Ishikawa (cell line): ENCODE data around the gene MIAT.

Source experiments
- CEBPB ChIP-seq: IDR thresholded peaks from 2 replicates; pipeline ENCODE4 v1.6.1; 2012
- CREB1 ChIP-seq: IDR thresholded peaks from 2 replicates; pipeline ENCODE4 v1.6.1; 2012; ENCODE audit warnings: low read depth
- EGR1 ChIP-seq: IDR thresholded peaks from 2 replicates; pipeline ENCODE4 v1.6.1; 2012
- EP300 ChIP-seq: IDR thresholded peaks from 2 replicates; pipeline ENCODE4 v1.6.1; 2012; ENCODE audit warnings: borderline replicate concordance
- FOXM1 ChIP-seq: IDR thresholded peaks from 2 replicates; pipeline ENCODE4 v1.6.1; 2012; ENCODE audit warnings: low read depth, borderline replicate concordance
- RAD21 ChIP-seq: IDR thresholded peaks from 2 replicates; pipeline ENCODE4 v1.6.1; 2012; ENCODE audit warnings: low read depth
- TAF1 ChIP-seq: IDR thresholded peaks from 2 replicates; pipeline ENCODE4 v1.6.1; 2012; ENCODE audit warnings: low read depth, mild to moderate bottlenecking
- TCF12 ChIP-seq: IDR thresholded peaks from 2 replicates; pipeline ENCODE4 v1.6.1; 2012; ENCODE audit warnings: low read depth
- YY1 ChIP-seq: IDR thresholded peaks from 2 replicates; pipeline ENCODE4 v1.6.1; 2012; ENCODE audit warnings: low read depth
- ZBTB7A ChIP-seq: IDR thresholded peaks from 2 replicates; pipeline ENCODE4 v1.6.1; 2012; ENCODE audit warnings: low read depth
- TF ChIP-seq, protein P1 (sequence below): IDR thresholded peaks from 2 replicates; pipeline ENCODE4 v1.6.1; 2012
- TF ChIP-seq, protein P2 (sequence below): IDR thresholded peaks from 2 replicates; pipeline ENCODE4 v1.6.1; 2012; ENCODE audit warnings: low read depth, mild to moderate bottlenecking
- TF ChIP-seq, protein P3 (sequence below): IDR thresholded peaks from 2 replicates; pipeline ENCODE4 v1.6.1; 2012

DNA sequence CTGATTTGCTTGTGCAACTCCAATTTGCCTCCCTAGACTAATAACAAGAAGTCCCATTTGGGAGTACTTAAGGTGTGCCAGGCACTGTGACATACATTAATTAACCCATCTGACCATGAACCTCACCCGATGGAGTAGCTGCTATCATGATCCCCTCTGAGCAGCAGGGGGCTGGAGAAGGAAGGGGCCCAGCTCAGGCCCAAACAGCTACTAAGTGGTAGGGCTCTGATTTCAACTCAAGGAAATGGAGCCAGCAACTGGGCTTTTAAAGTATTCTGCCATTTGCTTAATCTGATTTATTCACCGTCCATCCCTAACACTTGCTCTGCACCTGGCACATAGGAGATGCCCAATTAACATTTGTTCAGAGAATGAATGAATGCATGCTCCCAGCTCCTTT lies 40.7 kb upstream of the MIAT start:
- TF ChIP-seq CEBPB (no peak), RAD21 (no peak), TAF1 (no peak), ZBTB7A (no peak), EP300 (no peak), TCF12 (no peak), YY1 (no peak), EGR1 (no peak), CREB1 (no peak), FOXM1 (no peak)
- TF ChIP-seq, protein P1, sequence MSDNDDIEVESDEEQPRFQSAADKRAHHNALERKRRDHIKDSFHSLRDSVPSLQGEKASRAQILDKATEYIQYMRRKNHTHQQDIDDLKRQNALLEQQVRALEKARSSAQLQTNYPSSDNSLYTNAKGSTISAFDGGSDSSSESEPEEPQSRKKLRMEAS = no peak
- TF ChIP-seq, protein P2, sequence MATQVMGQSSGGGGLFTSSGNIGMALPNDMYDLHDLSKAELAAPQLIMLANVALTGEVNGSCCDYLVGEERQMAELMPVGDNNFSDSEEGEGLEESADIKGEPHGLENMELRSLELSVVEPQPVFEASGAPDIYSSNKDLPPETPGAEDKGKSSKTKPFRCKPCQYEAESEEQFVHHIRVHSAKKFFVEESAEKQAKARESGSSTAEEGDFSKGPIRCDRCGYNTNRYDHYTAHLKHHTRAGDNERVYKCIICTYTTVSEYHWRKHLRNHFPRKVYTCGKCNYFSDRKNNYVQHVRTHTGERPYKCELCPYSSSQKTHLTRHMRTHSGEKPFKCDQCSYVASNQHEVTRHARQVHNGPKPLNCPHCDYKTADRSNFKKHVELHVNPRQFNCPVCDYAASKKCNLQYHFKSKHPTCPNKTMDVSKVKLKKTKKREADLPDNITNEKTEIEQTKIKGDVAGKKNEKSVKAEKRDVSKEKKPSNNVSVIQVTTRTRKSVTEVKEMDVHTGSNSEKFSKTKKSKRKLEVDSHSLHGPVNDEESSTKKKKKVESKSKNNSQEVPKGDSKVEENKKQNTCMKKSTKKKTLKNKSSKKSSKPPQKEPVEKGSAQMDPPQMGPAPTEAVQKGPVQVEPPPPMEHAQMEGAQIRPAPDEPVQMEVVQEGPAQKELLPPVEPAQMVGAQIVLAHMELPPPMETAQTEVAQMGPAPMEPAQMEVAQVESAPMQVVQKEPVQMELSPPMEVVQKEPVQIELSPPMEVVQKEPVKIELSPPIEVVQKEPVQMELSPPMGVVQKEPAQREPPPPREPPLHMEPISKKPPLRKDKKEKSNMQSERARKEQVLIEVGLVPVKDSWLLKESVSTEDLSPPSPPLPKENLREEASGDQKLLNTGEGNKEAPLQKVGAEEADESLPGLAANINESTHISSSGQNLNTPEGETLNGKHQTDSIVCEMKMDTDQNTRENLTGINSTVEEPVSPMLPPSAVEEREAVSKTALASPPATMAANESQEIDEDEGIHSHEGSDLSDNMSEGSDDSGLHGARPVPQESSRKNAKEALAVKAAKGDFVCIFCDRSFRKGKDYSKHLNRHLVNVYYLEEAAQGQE = no peak
- TF ChIP-seq, protein P3, sequence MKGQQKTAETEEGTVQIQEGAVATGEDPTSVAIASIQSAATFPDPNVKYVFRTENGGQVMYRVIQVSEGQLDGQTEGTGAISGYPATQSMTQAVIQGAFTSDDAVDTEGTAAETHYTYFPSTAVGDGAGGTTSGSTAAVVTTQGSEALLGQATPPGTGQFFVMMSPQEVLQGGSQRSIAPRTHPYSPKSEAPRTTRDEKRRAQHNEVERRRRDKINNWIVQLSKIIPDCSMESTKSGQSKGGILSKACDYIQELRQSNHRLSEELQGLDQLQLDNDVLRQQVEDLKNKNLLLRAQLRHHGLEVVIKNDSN = no peak
